ENCODE data around the gene FHOD3.

GRCh38 chr18:36456622-36457021 is 159.1 kb downstream of the FHOD3 start:
- TF ChIP-seq, protein P1, sequence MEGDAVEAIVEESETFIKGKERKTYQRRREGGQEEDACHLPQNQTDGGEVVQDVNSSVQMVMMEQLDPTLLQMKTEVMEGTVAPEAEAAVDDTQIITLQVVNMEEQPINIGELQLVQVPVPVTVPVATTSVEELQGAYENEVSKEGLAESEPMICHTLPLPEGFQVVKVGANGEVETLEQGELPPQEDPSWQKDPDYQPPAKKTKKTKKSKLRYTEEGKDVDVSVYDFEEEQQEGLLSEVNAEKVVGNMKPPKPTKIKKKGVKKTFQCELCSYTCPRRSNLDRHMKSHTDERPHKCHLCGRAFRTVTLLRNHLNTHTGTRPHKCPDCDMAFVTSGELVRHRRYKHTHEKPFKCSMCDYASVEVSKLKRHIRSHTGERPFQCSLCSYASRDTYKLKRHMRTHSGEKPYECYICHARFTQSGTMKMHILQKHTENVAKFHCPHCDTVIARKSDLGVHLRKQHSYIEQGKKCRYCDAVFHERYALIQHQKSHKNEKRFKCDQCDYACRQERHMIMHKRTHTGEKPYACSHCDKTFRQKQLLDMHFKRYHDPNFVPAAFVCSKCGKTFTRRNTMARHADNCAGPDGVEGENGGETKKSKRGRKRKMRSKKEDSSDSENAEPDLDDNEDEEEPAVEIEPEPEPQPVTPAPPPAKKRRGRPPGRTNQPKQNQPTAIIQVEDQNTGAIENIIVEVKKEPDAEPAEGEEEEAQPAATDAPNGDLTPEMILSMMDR (IDR thresholded peaks at IDR 0.05; ENCODE audit: insufficient read depth, low read depth, low read length): no peak
- no peak for TF ChIP-seq EZH2 (IDR thresholded peaks at IDR 0.05; ENCODE audit: insufficient read depth, low read length)
